Thyroid gland (tissue), 4 donors: Measurements from ENCODE around the gene SPEF2. TPM values are rescaled to one million over a fixed set of nuclear protein-coding genes. Genes with fewer than 3 reads are reported as not detected.

Source experiments
- DNase-seq, 2 donors: peaks; one replicate each; pipeline ENCODE4 v3.0.0-alpha.2; 2019
- H3K27ac ChIP-seq, 3 donors: fragments of 200-600 bp; sonication (generic); 1 replicate in 2 of 3; 2 replicates in 1 of 3; pipeline ENCODE4 v1.5.1; 2016 to 2019; ENCODE audit warnings: mild to moderate bottlenecking in 1 of 3, moderate library complexity in 1 of 3
- H3K27me3 ChIP-seq: fragments of 200-600 bp; sonication (generic); one replicate; pipeline ENCODE4 v1.5.1; 2019
- H3K36me3 ChIP-seq, 2 donors: fragments of 200-600 bp; sonication (generic); one replicate each; pipeline ENCODE4 v1.5.1; 2016 to 2019
- H3K4me1 ChIP-seq, 2 donors: fragments of 200-600 bp; sonication (generic); one replicate each; pipeline ENCODE4 v1.5.1; 2017 to 2019
- H3K4me3 ChIP-seq, 3 donors: fragments of 200-600 bp; sonication (generic); replicated peaks in 1 of 3; 1 replicate in 2 of 3; 2 replicates in 1 of 3; pipeline ENCODE4 v1.5.1; 2016; ENCODE audit warnings: mild to moderate bottlenecking in 1 of 3
- H3K9me3 ChIP-seq: fragments of 200-600 bp; sonication (generic); one replicate; pipeline ENCODE4 v1.5.1; 2017
- CTCF ChIP-seq, 6 experiments: fragments of 200-600 bp in 3 of 6; fragments of 450-650 bp in 3 of 6; sonication (generic) in 3 of 6; IDR thresholded peaks; one replicate each; pipeline ENCODE4 v1.5.1; 2016 to 2019; ENCODE audit warnings: antibody characterized with exemption in 6 of 6, mild to moderate bottlenecking in 2 of 6, inconsistent platforms in 1 of 6, moderate library complexity in 1 of 6
- POLR2A ChIP-seq, 2 donors: fragments of 450-650 bp; IDR thresholded peaks; one replicate each; pipeline ENCODE4 v1.6.1; 2017; ENCODE audit warnings: antibody characterized with exemption in 2 of 2, mild to moderate bottlenecking in 2 of 2, moderate library complexity in 1 of 2
- WGBS, 2 donors: methylation state at CpG; one replicate each; pipeline ENCODE4 v1.1.5; 2017; 5-methylcytosine and 5-hydroxymethylcytosine counted together
- intact Hi-C: fragments of 100-400 bp; cut with DNase I; formaldehyde crosslinking; loops from one replicate; pipeline ENCODE4 v1.15.1; 2023
- total RNA-seq, 4 donors: library from RNA; depleted of rRNA; stranded (reverse); fragments of >200 nt; gene quantifications; one replicate each; pipeline ENCODE4 v1.2.3, GENCODE V29; 2016

Gene SPEF2
- total RNA-seq, 4 donors from 2014 or later = 17.7 to 39.5 (median 21.5) TPM

DNA sequence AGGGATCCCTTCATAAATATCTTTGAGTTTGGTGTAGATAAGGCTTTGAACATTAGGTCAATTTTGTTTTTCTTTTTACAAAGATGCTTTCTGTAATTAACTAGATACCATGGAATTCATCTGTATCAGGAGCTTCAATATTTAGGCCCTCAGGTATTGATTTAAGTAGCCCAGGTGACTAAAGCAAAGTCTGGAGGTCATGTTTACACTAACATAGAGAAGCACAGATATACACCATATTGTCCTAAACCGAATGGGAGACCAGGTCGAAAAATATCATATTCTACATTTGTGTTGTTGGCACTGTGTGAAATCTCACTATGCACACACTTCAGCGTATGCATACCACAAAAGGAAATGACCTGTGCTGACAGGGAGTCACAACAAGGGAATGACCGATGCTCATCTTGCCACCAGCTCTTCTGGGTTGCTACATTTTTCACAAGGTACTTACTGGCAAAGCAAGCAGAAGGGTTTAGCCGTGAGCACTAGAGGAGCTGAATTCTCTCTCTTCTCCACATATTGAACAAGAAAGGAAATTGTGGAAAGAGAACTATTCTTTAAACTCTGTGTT lies 140.6 kb downstream of the SPEF2 start:
- intact Hi-C loops = no loop called here
- no peaks in the 10 kb centered on the region for H3K9me3 ChIP-seq
- no peaks in the 10 kb centered on the region for H3K4me1 ChIP-seq
- H3K4me3 ChIP-seq = no peak overlapping the region
- DNase-seq = no peak
- WGBS, 2 donors = 70 to 71% methylated on average over 5 of the region's 5 CpGs
- H3K36me3 ChIP-seq = no peaks in the 10 kb centered on the region
- H3K27ac ChIP-seq = no peak overlapping the region
- no peak for TF ChIP-seq POLR2A (IDR thresholded peaks at IDR 0.05)
- no peak for TF ChIP-seq CTCF (IDR thresholded peaks at IDR 0.05)
- no peaks in the 10 kb centered on the region for H3K27me3 ChIP-seq

- Histone ChIP-seq H3K9me3 (no peaks in the 10 kb centered on the region), H3K4me1 (no peaks in the 10 kb centered on the region), H3K36me3 (no peaks in the 10 kb centered on the region), H3K27me3 (no peaks in the 10 kb centered on the region), H3K4me3 (no peak overlapping the region), H3K27ac (no peak overlapping the region)
- intact Hi-C loops = no loop called here
- TF ChIP-seq CTCF (IDR thresholded peaks at IDR 0.05) (no peak), POLR2A (IDR thresholded peaks at IDR 0.05) (no peak)
- WGBS, 2 donors = 85 to 93% methylated on average over 4 of the region's 4 CpGs
- DNase-seq = no peak
Observed at GRCh38 chr5:35761541-35761940, 143.9 kb downstream of the SPEF2 start.

DNA sequence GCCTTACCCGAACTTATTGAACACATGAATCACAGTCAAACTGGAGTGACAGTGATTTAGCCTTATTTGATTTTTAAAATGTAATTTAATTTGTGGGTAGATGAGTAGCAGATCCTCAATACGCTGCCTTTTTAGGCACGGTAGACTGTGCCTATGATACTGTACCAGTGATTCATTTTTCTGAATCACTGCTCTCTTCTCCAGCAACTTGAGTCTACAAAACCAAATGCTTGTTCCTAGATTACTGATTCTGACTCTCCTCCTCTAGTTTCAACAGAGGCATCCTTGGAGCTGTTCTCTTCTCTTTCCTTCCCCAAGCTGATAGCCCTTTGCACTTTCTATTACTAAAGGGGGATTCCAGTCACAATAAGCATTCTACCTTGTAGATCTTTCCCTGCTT lies 144.7 kb downstream of the SPEF2 start:
- Histone ChIP-seq H3K27me3 (no peaks in the 10 kb centered on the region), H3K4me1 (no peaks in the 10 kb centered on the region), H3K36me3 (no peaks in the 10 kb centered on the region), H3K27ac (no peak overlapping the region), H3K4me3 (no peak overlapping the region), H3K9me3 (no peaks in the 10 kb centered on the region)
- intact Hi-C loops = no loop called here
- TF ChIP-seq CTCF (IDR thresholded peaks at IDR 0.05) (no peak), POLR2A (IDR thresholded peaks at IDR 0.05) (no peak)
- WGBS, 2 donors = 85 to 97% methylated on average over 3 of the region's 3 CpGs
- DNase-seq = no peak

DNA sequence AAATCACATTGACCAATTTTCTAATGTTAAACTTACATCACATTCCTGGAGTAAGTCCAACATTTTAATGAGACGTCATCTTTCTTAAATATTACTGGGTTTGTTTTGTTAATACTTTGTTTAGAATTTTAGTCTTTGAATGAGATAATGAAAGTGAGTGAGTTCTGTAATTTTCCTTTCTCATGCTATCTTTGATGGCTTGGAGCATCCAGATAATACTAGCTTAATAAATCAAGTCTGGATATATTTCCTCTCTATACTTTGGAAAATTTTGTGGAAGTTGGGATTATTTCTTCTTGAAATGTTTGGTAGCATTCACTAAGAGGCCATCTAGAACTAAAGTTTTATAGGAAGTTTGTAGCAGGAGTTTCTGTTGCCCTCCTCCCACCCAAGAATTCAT lies 148.3 kb downstream of the SPEF2 start:
- Histone ChIP-seq H3K4me3 (no peak overlapping the region), H3K4me1 (no peaks in the 10 kb centered on the region), H3K9me3 (no peaks in the 10 kb centered on the region), H3K27me3 (no peaks in the 10 kb centered on the region), H3K36me3 (no peaks in the 10 kb centered on the region), H3K27ac (no peak overlapping the region)
- TF ChIP-seq POLR2A (IDR thresholded peaks at IDR 0.05) (no peak), CTCF (IDR thresholded peaks at IDR 0.05) (no peak)
- 70 to 80% methylated on average over 1 of the region's 1 CpG for WGBS, 2 donors
- DNase-seq = no peak
- intact Hi-C loops = no loop called here

DNA sequence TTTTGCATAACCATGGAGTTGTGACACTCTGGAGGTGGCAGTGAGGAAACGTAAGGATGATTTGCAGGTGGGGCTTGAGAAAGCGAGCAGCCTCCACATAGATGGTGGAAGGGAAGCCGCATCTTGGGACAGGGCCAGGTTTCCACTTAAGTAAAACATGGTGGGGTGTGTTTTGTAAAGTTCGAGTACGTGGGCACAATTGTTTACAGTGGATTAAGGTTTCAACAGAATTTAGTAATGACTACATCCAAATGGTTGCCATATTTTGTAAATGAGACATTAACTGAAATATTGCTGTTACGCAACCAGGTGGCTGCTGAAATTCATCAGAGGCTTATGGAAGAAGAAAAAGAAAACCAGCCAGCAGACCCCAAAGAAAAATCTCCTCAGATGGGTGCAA lies 153.6 kb downstream of the SPEF2 start:
- Histone ChIP-seq H3K9me3 (no peaks in the 10 kb centered on the region), H3K4me3 (no peak overlapping the region), H3K27ac (no peak overlapping the region), H3K27me3 (no peaks in the 10 kb centered on the region), H3K4me1 (no peaks in the 10 kb centered on the region), H3K36me3 (no peaks in the 10 kb centered on the region)
- WGBS, 2 donors = 87 to 89% methylated on average over 6 of the region's 6 CpGs
- intact Hi-C loops = no loop called here
- TF ChIP-seq POLR2A (IDR thresholded peaks at IDR 0.05) = no peak
- TF ChIP-seq CTCF (IDR thresholded peaks at IDR 0.05) = no peak
- DNase-seq = no peak
